Keratinocyte (primary cell): ENCODE measurements around the gene JUP. TPM values are rescaled to one million over a fixed set of nuclear protein-coding genes. Genes with fewer than 3 reads are reported as not detected.

Experiments used
- DNase-seq: peaks from one replicate; pipeline ENCODE4 v3.0.0-alpha.2; 2011; ENCODE audit warnings: low read depth, missing footprints, low spot score
- FAIRE-seq: peaks from 2 replicates; lab custom pipeline; 2011; peaks lifted over from hg19 to GRCh38; lab: Jason Lieb, UNC
- H2AFZ ChIP-seq: 2 replicates; pipeline ENCODE4 v1.6.0; 2012; ENCODE audit warnings: low read length, control low read depth, inconsistent platforms; ENCODE audit not compliant: control insufficient read depth
- H3K27ac ChIP-seq: 2 replicates; pipeline ENCODE4 v1.5.1; 2011; ENCODE audit warnings: low read length; ENCODE audit not compliant: control insufficient read depth, insufficient read depth
- H3K27me3 ChIP-seq: 3 replicates; pipeline ENCODE4 v1.6.0; 2011; ENCODE audit warnings: low read length; ENCODE audit not compliant: control insufficient read depth, insufficient read depth; ENCODE audit errors: extremely low read depth
- H3K36me3 ChIP-seq, 2 experiments: 2 replicates in 1 of 2; 3 replicates in 1 of 2; pipeline ENCODE4 v1.5.1; 2011; ENCODE audit warnings: low read length in 2 of 2, mild to moderate bottlenecking in 1 of 2; ENCODE audit not compliant: control insufficient read depth in 2 of 2, insufficient read depth in 2 of 2; ENCODE audit errors: extremely low read depth in 1 of 2
- H3K4me1 ChIP-seq: 3 replicates; pipeline ENCODE4 v1.5.1; 2011; ENCODE audit warnings: low read length; ENCODE audit not compliant: control insufficient read depth, insufficient read depth; ENCODE audit errors: extremely low read depth
- H3K4me2 ChIP-seq: 3 replicates; pipeline ENCODE4 v1.6.0; 2011; ENCODE audit warnings: low read depth, low read length; ENCODE audit not compliant: control insufficient read depth, insufficient read depth; ENCODE audit errors: extremely low read depth
- H3K4me3 ChIP-seq, 3 experiments: fragments of 200-600 bp in 1 of 3; sonication (generic) in 1 of 3; 2 replicates in 2 of 3; 3 replicates in 1 of 3; pipeline ENCODE4 v1.5.1; 2011 to 2016; ENCODE audit warnings: low read length in 3 of 3, mild to moderate bottlenecking in 3 of 3, control low read depth in 2 of 3, inconsistent platforms in 1 of 3, low read depth in 1 of 3, mixed read lengths in 1 of 3, mixed run types in 1 of 3, moderate library complexity in 1 of 3; ENCODE audit not compliant: control insufficient read depth in 2 of 3, insufficient read depth in 2 of 3; ENCODE audit errors: extremely low read depth in 1 of 3
- H3K79me2 ChIP-seq: 2 replicates; pipeline ENCODE4 v1.6.0; 2012; ENCODE audit warnings: low read length; ENCODE audit not compliant: control insufficient read depth, insufficient read depth
- H3K9ac ChIP-seq: 3 replicates; pipeline ENCODE4 v1.6.0; 2011; ENCODE audit warnings: low read length; ENCODE audit not compliant: control insufficient read depth, insufficient read depth; ENCODE audit errors: extremely low read depth
- H3K9me1 ChIP-seq: 3 replicates; pipeline ENCODE4 v1.6.0; 2011; ENCODE audit warnings: low read length; ENCODE audit not compliant: control insufficient read depth, insufficient read depth; ENCODE audit errors: extremely low read depth
- H3K9me3 ChIP-seq: 2 replicates; pipeline ENCODE4 v1.5.1; 2012; ENCODE audit warnings: low read depth, low read length; ENCODE audit not compliant: control insufficient read depth
- H4K20me1 ChIP-seq: 3 replicates; pipeline ENCODE4 v1.6.0; 2011; ENCODE audit warnings: low read length; ENCODE audit not compliant: control insufficient read depth, insufficient read depth; ENCODE audit errors: extremely low read depth
- EZH2 ChIP-seq: IDR thresholded peaks from one replicate; pipeline ENCODE4 v1.6.1; 2012; ENCODE audit warnings: inconsistent platforms, mild to moderate bottlenecking, low read length, moderate library complexity
- dilution Hi-C: fragments of 300-500 bp; cut with MboI; formaldehyde crosslinking; loops from one replicate; pipeline ENCODE4 v1.7.0; 2020; ENCODE audit warnings: low sequenced_read_pairs; ENCODE audit not compliant: extremely low pct_ligation_motif_present
- polyA plus RNA-seq, 5 experiments: library from polyadenylated mRNA; depleted of rRNA in 3 of 5; stranded (reverse) in 3 of 5; stranded (forward) in 1 of 5; unstranded in 1 of 5; fragments of >200 nt; gene quantifications; 1 replicate in 1 of 5; 2 replicates in 3 of 5; 3 replicates in 1 of 5; pipeline versions ENCODE4 v1.2.1 to v1.2.3, GENCODE V29; 2011 to 2012; ENCODE audit warnings: missing spikeins in 2 of 5, low read depth in 1 of 5, low replicate concordance in 1 of 5
- TF ChIP-seq, protein P1 (sequence below), 3 experiments: IDR thresholded peaks in 1 of 3; conservative IDR thresholded peaks in 1 of 3; optimal IDR thresholded peaks in 1 of 3; 2 replicates in 2 of 3; 3 replicates in 1 of 3; pipeline versions ENCODE3 to v1.5.1; 2011; ENCODE audit warnings: low read length in 3 of 3, mild to moderate bottlenecking in 3 of 3, moderate library complexity in 2 of 3, control low read depth in 1 of 3, inconsistent platforms in 1 of 3; ENCODE audit not compliant: insufficient read depth in 2 of 3; ENCODE audit errors: extremely low read depth in 1 of 3

The JUP gene
- polyA plus RNA-seq, 1 donor (not counting 4 experiments of a cell fraction or from before 2014, with no cell fraction given): 152 TPM

DNA sequence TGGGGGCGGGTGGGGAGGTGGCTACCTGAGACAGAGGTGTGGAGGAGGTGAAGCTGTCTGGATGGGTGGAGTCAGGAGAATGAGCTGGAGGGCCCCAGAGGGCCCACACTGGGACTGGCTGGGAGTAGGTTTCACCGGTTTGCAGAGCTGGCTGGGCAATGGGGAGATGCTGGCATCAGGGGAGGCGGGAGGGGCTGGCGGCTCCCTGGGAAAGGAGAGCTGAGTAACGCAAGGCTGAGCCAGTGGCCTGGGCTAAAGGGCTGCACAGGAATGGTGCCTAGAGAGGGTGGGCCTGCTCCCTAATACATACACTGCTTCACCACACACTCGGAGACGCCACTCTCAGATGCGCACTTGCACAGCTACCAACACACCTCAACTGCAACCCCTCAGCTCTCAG, 12.9 kb upstream of the JUP start:
- Histone ChIP-seq H3K27me3 (no peaks in the 10 kb centered on the region), H3K9me1 (no peaks in the 10 kb centered on the region), H3K4me1 (peaks cover 29% of the 10 kb centered on the region), H3K9me3 (no peaks in the 10 kb centered on the region), H3K36me3 (no peaks in the 10 kb centered on the region), H2AFZ (peak overlapping the region; percentile 36), H3K4me2 (peak overlapping the region; percentile 9), H3K79me2 (no peaks in the 10 kb centered on the region), H3K4me3 (no peak overlapping the region), H4K20me1 (no peaks in the 10 kb centered on the region), H3K27ac (peak overlapping the region; percentile 89), H3K9ac (peak overlapping the region; percentile 38)
- dilution Hi-C loops: no loop called here
- DNase-seq (no peak), FAIRE-seq (peak; percentile 79)
- TF ChIP-seq EZH2: no peak
- TF ChIP-seq, protein P1, sequence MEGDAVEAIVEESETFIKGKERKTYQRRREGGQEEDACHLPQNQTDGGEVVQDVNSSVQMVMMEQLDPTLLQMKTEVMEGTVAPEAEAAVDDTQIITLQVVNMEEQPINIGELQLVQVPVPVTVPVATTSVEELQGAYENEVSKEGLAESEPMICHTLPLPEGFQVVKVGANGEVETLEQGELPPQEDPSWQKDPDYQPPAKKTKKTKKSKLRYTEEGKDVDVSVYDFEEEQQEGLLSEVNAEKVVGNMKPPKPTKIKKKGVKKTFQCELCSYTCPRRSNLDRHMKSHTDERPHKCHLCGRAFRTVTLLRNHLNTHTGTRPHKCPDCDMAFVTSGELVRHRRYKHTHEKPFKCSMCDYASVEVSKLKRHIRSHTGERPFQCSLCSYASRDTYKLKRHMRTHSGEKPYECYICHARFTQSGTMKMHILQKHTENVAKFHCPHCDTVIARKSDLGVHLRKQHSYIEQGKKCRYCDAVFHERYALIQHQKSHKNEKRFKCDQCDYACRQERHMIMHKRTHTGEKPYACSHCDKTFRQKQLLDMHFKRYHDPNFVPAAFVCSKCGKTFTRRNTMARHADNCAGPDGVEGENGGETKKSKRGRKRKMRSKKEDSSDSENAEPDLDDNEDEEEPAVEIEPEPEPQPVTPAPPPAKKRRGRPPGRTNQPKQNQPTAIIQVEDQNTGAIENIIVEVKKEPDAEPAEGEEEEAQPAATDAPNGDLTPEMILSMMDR (optimal IDR thresholded peaks at IDR 0.05 in 1 of 3, IDR thresholded peaks at IDR 0.05 in 1 of 3, conservative IDR thresholded peaks at IDR 0.05 in 1 of 3; ENCODE audit: extremely low read depth in 1 of 3, insufficient read depth in 2 of 3, low read length in 3 of 3): no peak

DNA sequence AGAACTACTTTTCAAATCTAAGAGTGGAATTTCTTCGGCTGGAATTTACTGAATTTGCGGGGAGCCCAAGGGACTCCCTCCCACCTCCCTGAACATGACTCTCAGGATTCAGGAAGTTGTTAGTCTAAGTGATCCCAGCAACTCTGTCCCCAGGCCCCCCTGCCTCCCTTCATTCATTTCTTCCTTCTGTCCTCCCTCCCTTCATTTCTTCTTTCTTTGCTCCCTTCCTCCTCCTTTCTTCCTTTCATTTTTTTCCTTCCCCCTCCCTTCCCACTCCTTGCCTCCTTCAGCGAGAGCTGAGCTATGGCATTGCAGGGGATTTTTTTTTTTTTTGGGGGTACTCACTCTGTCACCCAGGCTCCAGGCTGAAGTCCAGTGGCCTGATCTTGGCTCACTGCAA, 10.9 kb upstream of the JUP start:
- no peaks in the 10 kb centered on the region for H3K36me3 ChIP-seq
- no peaks in the 10 kb centered on the region for H4K20me1 ChIP-seq
- FAIRE-seq (no peak), DNase-seq (no peak)
- H3K4me3 ChIP-seq: no peak overlapping the region
- H3K27ac ChIP-seq: no peak overlapping the region
- H3K79me2 ChIP-seq: no peaks in the 10 kb centered on the region
- peaks cover 48% of the 10 kb centered on the region for H3K4me1 ChIP-seq
- dilution Hi-C loops: no loop called here
- no peaks in the 10 kb centered on the region for H3K9me1 ChIP-seq
- H3K9ac ChIP-seq: no peak overlapping the region
- no peak overlapping the region for H3K4me2 ChIP-seq
- H3K27me3 ChIP-seq: no peaks in the 10 kb centered on the region
- H3K9me3 ChIP-seq: no peaks in the 10 kb centered on the region
- H2AFZ ChIP-seq: no peak overlapping the region
- TF ChIP-seq EZH2: no peak
- TF ChIP-seq, protein P1 (optimal IDR thresholded peaks at IDR 0.05 in 1 of 3, IDR thresholded peaks at IDR 0.05 in 1 of 3, conservative IDR thresholded peaks at IDR 0.05 in 1 of 3; ENCODE audit: extremely low read depth in 1 of 3, insufficient read depth in 2 of 3, low read length in 3 of 3): no peak
